GM21825 (cell line): ENCODE results near the gene TMC6.
A peak's percentile ranks its signal among the peaks of the same experiment; 100 is the strongest.
"Not testable (repeated sequence)": the region's sequence is repeated elsewhere in the genome, so short reads cannot be mapped to it uniquely, and the experiment has no call there.

Experiments
- ATAC-seq: cut with Tn5 transposase; IDR thresholded peaks from one replicate; pipeline ENCODE4 v1.9.1; 2021; ENCODE audit warnings: mild to moderate bottlenecking, moderate library complexity; ENCODE audit not compliant: unreplicated experiment

Gene TMC6

DNA sequence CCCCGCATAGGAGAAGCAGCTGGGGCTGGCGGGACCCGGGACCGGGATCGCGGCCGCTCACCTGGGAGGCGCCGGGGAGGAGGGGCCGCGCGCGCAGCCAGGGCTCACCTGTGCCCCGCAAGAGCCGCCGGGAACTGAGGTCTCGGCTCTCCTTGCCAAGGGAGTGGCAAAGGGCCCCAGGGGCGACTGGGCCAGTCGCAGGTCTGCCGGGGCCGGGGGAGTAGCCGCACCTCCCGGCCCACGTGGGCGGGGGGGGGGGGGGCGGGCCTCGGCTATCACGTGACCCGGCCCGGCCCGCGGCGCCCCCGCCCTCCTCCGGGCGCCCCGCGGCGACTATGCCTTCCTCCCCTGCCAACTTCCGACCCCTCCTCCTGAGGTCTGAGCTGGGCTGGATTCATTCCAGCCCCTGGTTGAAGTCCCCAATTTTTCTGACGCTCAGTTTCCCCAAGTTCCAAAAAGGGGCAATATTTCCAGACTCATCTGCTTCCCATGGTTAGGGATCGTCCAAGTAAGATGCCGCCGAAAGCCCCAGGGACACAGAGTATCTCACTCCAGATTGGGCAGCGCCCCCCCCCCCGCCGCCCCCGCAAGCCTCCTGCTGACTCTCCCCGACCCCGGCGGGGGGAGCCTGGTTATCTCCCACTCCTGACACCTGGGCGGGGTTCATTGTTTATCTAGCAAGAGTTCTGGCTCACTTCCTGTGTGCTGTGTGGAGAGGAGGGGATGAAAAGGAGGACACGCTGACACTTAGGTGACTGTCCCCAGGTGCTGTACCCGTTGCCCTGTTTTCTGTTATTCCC lies at the start of gene TMC6:
Gene TMC6, minus strand, starts transcription at position 205 of the 800 bp plus-strand sequence. CDS start 1,923 bp downstream, outside the sequence.
- ATAC-seq, result no peak

DNA sequence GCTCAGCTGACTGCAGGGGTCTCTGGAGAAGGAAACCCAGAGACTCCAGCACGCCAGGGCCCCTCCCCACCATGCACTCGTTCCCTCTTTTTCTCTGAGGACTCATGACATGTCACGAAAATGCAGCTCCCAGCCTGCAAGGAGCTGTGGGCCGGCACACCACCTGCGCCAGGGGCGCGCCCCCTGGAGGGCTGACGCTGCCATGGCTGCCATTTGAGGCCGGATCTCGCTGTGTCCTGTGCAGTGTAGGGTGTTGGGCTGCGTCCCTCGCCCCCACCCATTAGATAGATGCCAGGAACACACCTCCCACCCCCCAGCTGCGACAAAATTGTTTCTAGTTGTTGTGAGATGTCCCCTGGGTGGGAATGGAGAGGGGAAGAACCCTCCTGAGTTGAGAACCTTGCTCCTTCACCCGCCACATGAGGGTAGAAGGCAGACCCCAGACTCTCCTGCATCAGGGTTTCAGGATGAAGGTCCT lies 48.0 kb upstream of the TMC6 start:
- no peak for ATAC-seq

DNA sequence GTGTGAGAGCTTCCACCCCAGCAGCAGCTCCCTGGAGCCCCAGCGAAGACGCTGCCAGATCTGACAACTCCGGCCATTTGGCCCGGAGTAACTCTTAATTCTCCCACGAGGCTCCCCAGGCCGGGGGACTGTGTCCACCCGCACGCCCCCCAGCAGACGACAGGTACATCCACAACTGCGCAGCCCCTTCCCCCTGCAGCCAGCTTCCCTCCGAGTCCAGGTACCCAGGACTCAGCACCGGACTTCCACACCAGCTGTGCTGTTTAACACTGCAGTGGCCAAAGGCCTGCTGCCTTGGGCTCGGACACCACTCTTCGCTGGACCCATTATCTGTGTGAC lies 47.1 kb upstream of the TMC6 start:
- no peak for ATAC-seq

DNA sequence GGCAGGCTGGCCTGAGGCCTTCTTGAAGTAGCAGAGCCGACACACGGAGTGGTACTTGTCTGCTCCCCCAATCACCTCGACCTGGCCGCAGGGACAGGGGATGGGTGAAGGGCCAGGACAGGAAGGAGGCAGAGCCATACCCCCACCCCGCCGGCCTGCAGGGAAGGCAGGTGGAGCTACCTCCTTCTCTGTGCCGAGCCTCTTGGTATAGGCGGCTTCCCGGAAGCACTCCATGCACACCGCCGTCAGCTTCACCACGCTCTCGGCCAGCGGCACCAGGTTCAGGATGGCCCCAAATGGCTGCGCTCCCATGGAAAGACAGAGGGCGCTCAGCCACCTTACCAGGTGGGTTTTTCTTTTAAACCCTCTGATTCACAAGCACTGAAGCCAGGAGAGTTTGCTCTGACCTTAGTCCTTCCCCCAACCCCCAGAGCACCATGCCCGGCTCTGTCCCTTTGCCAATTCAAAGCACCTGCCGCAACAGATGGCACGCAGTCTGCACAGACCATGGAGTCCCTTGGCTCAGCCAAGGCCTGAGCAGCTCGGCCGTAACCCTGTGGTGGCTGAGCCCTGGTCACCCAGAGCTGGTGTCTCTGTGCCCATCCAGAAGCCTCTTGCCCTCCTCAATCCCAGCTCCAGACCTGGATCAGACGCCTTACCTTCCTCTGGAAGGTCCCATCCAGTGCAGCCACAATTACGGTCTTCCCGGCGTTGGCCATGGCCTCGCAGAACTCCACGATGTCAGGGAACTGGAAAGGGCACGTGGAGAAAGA lies 46.5 kb upstream of the TMC6 start:
- ATAC-seq, result no peak

- no peak for ATAC-seq
Measured at GRCh38 chr17:78174346-78174869, 45.9 kb upstream of the TMC6 start.

- peak; percentile 33 for ATAC-seq
Measured at GRCh38 chr17:78173097-78173715, 44.7 kb upstream of the TMC6 start.

DNA sequence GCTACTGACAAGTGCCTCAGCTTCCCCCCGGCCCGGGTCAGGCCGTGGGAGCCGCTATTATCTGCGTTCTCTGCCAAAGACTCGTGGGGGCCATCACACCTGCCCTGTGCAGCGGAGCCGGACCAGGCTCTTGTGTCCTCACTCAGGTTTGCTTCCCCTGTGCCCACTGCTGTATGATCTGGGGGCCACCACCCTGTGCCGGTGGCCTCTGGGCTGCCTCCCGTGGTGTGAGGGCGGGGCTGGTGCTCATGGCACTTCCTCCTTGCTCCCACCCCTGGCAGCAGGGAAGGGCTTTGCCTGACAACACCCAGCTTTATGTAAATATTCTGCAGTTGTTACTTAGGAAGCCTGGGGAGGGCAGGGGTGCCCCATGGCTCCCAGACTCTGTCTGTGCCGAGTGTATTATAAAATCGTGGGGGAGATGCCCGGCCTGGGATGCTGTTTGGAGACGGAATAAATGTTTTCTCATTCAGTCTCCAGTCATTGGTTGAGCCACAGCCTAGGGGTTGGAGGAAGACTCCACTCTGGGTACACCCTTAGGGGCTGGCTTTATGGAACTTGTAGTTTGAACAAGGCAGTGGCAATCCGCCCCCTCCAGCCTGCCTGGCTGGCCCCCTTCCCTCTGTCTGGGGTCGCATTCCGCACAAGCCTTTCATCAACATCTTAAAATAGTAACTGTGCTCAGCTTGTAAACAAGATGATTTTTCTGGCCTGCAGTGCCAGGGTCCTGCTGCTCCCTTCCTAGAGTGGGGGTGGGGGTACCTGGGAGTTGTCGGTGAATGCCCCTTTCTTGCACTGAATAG lies 43.9 kb upstream of the TMC6 start:
- no peak for ATAC-seq

- not testable (repeated sequence) for ATAC-seq
Measured at GRCh38 chr17:78171591-78172248, 43.2 kb upstream of the TMC6 start.

GRCh38 chr17:78170692-78171590 lies 42.4 kb upstream of the TMC6 start:
- ATAC-seq, result no peak

GRCh38 chr17:78168903-78169793 lies 40.6 kb upstream of the TMC6 start:
- ATAC-seq, result peak; percentile 18

- peak; percentile 52 for ATAC-seq
Measured at GRCh38 chr17:78168242-78168902, 39.8 kb upstream of the TMC6 start, which contains the start of gene SYNGR2. SYNGR2 (plus strand) TSS chr17:78168581; CDS start chr17:78168617, 36 bp downstream.

- ATAC-seq, result no peak
Measured at GRCh38 chr17:78166416-78166815, 37.9 kb upstream of the TMC6 start.

GRCh38 chr17:78164748-78165607 lies 36.4 kb upstream of the TMC6 start:
- no peak for ATAC-seq

- no peak for ATAC-seq
Measured at GRCh38 chr17:78163881-78164747, 35.6 kb upstream of the TMC6 start.

DNA sequence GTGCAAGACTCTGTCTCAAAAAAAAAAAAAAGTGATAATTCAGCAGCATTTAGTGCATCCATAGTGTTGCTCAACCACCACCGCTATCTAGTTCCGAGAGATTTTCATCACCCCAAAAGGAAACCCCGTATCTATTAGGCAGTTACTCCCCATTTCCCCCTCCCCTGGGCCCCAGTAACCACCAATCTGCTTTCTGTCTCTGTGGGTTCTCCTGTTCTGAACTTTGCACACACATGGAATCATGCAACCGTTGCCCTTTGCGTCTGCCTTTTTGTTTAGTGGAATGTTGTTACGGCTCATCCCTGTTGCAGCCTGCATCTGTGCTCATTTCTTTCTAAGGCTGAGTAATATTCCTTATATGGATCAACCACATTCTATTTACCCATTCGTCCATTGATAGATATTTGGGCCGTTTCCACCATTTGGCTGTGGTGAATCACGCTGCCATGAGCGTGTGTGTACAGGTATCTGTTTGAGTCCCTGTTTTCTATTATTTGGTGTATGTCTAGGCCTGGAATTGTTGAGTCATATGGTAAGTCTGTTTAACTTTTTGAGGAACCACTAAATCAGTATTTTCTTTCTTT lies 31.1 kb upstream of the TMC6 start:
- ATAC-seq, result no peak
